GF-D8 (cell line): ENCODE data around the gene GALNT7.

Experiments
- DNase-seq: peaks from one replicate; lab custom pipeline; 2025; lab: John Stamatoyannopoulos, UW

Gene GALNT7

DNA sequence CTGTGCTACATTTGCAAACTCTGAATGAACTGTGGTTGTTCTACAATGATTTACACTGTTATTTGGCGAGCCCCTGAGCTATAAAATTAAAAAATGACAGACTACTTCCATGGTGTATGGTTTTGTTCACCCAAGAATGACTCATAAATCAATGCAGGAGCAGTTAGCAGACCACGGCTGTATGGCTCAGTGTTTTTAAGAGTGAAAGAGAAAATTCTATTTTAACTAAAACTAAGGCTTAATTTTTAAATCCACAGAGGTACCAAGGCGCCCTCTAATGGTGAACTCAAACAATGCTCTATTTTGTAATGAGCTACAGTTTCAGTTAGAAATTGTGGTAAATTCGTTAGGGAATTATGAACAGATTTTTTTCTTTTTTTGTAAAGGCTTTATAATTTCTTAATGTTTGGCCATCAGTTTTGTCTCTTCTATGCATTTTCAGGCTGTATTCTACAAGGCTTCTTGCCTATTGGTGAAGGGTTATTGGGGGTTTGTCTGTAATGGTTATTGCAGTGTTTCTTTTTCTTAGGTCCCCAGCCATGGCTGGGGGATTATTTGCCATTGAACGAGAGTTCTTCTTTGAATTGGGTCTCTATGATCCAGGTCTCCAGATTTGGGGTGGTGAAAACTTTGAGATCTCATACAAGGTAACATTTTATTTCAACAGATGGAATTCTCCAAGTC is 133.0 kb downstream of the GALNT7 start:
- no peak for DNase-seq

GRCh38 chr4:173307778-173308177 is 139.2 kb downstream of the GALNT7 start:
- no peak for DNase-seq

DNA sequence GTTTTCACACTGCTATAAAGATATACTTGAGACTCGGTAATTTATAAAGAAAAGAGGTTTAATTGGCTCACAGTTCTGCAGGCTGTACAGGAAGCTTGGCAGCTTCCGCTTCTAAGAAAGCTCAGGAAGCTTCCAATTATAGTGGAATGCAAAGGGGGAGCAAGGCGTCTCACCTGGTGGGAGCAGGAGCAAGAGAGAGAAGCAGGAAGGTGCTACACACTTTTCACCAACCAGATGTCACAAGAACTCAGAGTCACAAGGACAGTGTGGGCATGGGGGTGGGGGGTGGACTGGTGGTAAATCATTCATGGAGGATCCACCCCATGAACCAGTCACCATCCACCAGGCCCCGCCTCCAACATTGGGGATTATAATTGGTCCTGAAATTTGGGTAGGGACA is 142.8 kb downstream of the GALNT7 start:
- DNase-seq, result no peak

GRCh38 chr4:173314715-173315114 is 146.1 kb downstream of the GALNT7 start:
- no peak for DNase-seq

GRCh38 chr4:173316060-173316459 is 147.4 kb downstream of the GALNT7 start:
- no peak for DNase-seq

GRCh38 chr4:173317004-173317403 is 148.4 kb downstream of the GALNT7 start:
- DNase-seq, result no peak

- DNase-seq, result no peak
Observed at GRCh38 chr4:173318240-173318639, 149.6 kb downstream of the GALNT7 start.

DNA sequence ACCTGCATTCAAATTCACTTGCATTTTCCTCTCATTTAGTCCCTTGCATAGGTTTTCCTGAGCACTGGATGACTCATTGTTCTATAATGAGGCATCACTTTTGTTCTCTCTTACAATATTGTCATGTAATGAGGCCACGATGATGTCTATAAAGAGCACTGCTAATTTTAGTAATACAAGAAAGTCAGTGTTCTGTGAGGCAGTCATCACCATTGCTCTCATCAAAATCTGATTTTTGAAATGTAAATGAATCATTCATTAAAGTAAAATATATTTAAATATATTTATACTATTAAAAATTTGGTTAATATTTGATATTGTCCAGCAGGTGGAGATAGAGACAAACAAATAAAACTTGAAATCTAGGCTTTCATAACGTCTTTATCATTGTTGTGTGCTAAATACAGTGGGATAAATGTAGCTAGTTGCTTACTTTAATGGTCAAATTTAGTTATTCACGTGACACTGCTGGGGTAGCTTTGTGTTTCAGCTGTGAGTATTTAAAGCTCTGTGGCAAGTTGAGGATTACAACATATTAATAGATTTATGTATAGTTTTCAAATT is 150.1 kb downstream of the GALNT7 start:
- no peak for DNase-seq

DNA sequence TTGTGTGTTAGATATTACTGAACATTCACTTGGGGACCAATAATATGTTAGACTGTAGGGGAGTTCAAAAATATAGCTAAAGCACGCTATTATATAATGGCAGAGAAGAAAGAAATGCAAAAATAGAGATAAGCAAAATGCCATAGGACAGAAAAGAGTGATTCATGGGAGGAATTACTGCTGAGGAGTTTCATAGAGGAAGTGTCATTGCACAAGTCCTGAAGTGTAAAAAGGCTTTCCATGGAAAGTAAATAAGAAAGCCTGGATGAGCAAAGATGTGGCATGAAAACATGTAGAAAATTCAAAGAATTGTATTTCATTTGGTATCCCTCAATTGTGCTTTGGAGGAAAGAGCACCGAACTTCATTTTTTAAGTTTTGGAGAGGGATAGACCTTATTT is 151.1 kb downstream of the GALNT7 start:
- DNase-seq, result peak; percentile 42

DNA sequence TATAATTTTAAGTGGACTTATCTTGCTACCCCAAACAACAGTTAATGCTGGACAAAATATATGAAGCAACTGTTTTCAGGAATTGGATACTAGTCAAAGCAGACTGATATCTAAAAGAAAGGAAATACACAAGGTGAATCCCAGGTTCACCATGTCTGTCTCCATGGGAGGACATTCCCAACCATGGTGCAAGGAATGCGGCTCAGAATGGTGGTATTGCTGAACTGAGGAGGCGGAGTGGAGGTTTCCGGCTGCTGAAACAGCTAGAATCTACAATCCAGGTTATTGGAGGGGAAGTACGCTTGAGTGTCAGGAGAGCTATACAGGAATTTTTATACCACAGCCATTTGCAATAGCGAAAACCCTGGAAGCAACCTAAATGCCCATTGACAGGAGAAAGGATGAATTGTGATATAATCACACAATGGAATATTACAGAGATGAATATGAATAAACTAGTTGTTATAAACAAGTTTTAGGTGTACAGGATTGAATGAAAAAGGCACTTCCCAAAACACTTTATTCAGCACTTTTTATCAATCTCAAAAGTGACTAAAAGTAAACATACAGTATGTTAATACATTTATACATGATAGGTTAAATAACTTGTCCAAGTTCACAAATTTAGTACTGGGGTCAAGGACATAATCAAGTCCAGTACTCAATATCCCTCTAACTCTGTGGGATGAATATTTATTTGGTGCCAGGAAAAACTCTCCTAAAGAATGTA is 156.6 kb downstream of the GALNT7 start:
- DNase-seq, result no peak

- no peak for DNase-seq
Observed at GRCh38 chr4:173328236-173328901, 159.8 kb downstream of the GALNT7 start.

GRCh38 chr4:173330590-173330989 is 162.0 kb downstream of the GALNT7 start:
- DNase-seq, result no peak

DNA sequence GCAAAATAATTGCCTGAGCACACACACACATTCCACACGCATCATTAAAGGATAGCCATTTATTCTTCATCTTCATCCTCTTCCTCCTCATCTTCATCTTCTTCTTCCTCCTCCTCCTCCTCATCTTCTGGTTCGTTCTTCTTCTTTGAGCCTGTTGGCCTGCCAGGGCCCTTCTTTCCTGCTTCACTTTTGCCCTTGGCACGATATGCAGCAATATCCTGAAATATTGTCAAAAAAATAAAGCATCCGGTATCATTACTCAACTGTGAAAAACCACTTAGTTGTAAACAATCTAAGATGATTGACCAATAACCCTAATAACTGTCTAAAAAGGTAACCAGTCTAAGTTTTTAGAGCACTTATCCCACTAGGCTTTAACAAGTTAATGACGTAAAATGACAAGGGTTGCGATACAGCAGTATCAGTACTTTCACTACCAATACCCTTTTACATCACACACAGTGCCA is 163.4 kb downstream of the GALNT7 start:
- peak; percentile 60 for DNase-seq

GRCh38 chr4:173332963-173333657 is 164.5 kb downstream of the GALNT7 start:
- no peak for DNase-seq

- no peak for DNase-seq
Observed at GRCh38 chr4:173333658-173334084, 165.1 kb downstream of the GALNT7 start.

GRCh38 chr4:173334085-173334890 is 165.7 kb downstream of the GALNT7 start, which contains the start of gene HMGB2:
Gene HMGB2 (minus strand): TSS chr4:173334358. CDS start chr4:173333649, 709 bp downstream.
- DNase-seq, result peak; percentile 98

- DNase-seq, result peak; percentile 79
Observed at GRCh38 chr4:173334891-173335752, 166.5 kb downstream of the GALNT7 start.

- no peak for DNase-seq
Observed at GRCh38 chr4:173337463-173337862, 168.9 kb downstream of the GALNT7 start.

GRCh38 chr4:173343832-173344397 is 175.3 kb downstream of the GALNT7 start:
- DNase-seq, result no peak

DNA sequence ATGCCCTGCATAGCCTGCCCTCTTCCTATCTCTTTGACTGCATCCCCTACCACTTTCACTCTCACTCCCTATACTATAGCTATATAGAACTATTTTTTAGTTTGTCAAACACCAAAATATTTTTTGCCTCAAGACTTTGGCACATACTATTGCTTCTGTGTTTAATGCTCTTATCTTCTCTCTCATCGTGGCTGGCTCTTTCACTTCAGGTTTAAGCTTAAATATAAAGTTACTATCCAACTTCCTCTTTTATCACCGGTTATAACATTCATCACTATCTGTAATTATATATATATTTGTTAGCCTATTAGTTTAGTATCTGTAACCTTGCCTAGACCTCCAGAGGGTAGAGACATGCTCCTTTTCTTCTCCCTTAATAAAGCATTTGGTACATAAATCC is 177.0 kb downstream of the GALNT7 start:
- no peak for DNase-seq
